T-cell (primary cell): ENCODE measurements around the gene CCDC70. TPM values are rescaled to one million over a fixed set of nuclear protein-coding genes. Genes with fewer than 3 reads are reported as not detected.

Experiments used
- ATAC-seq, 4 experiments: fragments of 200-7000 bp in 3 of 4; fragments of 150-1000 bp in 1 of 4; cut with Tn5 transposase; replicated peaks in 1 of 4; 1 replicate in 3 of 4; 2 replicates in 1 of 4; pipeline ENCODE4 v1.10.0; 2021; ENCODE audit warnings: moderate library complexity in 3 of 4, mild to moderate bottlenecking in 2 of 4, moderate number of reproducible peaks in 1 of 4
- CTCF ChIA-PET, 2 donors: fragments of 300-600 bp; sonication (Branson Sonifier 250); formaldehyde crosslinking; loops; one replicate each; lab custom pipeline; 2022; ENCODE audit warnings: antibody characterized with exemption in 2 of 2; lab: Charles Lee
- POLR2A ChIA-PET, 2 donors: fragments of 300-600 bp; sonication (Branson Sonifier 250); formaldehyde crosslinking; loops; one replicate each; lab custom pipeline; 2022; ENCODE audit warnings: antibody characterized with exemption in 2 of 2; lab: Charles Lee
- DNase-seq, 35 experiments: peaks; one replicate each; pipeline versions ENCODE4 v3.0.0 to v3.0.0-alpha.2; 2013 to 2023
- H3K27ac ChIP-seq: one replicate; pipeline ENCODE4 v1.5.1; 2013; ENCODE audit warnings: low read length
- H3K27me3 ChIP-seq, 2 experiments: replicated peaks in 1 of 2; 1 replicate in 1 of 2; 2 replicates in 1 of 2; pipeline versions ENCODE4 v1.6.1 to v1.7.0; 2013; ENCODE audit warnings: low read length in 1 of 2, mixed read lengths in 1 of 2; ENCODE audit not compliant: control insufficient read depth in 2 of 2, insufficient read depth in 2 of 2; ENCODE audit errors: extremely low read depth in 1 of 2
- H3K36me3 ChIP-seq, 2 donors: 1 replicate in 1 of 2; 2 replicates in 1 of 2; pipeline versions ENCODE4 v1.6.1 to v1.7.0; 2013; ENCODE audit warnings: low read length in 1 of 2; ENCODE audit not compliant: control insufficient read depth in 2 of 2, insufficient read depth in 1 of 2; ENCODE audit errors: extremely low read depth in 1 of 2
- H3K4me1 ChIP-seq, 2 experiments: 1 replicate in 1 of 2; 2 replicates in 1 of 2; pipeline versions ENCODE4 v1.6.1 to v1.7.0; 2013; ENCODE audit warnings: low read length in 2 of 2, mixed read lengths in 1 of 2; ENCODE audit not compliant: insufficient read depth in 2 of 2, control insufficient read depth in 1 of 2; ENCODE audit errors: extremely low read depth in 1 of 2
- H3K4me3 ChIP-seq, 2 donors: 1 replicate in 1 of 2; 2 replicates in 1 of 2; pipeline versions ENCODE4 v1.5.1 to v1.7.0; 2013; ENCODE audit warnings: mild to moderate bottlenecking in 2 of 2, low read length in 1 of 2, moderate library complexity in 1 of 2; ENCODE audit not compliant: control insufficient read depth in 1 of 2; ENCODE audit errors: extremely low read depth in 1 of 2
- H3K9me3 ChIP-seq: 2 replicates; pipeline ENCODE4 v1.7.0; 2013
- H3K27ac Mint-ChIP-seq, 2 donors: one replicate each; pipeline ENCODE4 v1.8.0; 2020 to 2021; ENCODE audit warnings: mild to moderate bottlenecking in 2 of 2, mixed read lengths in 2 of 2
- H3K27me3 Mint-ChIP-seq, 2 donors: one replicate each; pipeline ENCODE4 v1.8.0; 2021 to 2022; ENCODE audit warnings: mixed read lengths in 2 of 2
- H3K36me3 Mint-ChIP-seq: one replicate; pipeline ENCODE4 v1.8.0; 2021; ENCODE audit warnings: mixed read lengths
- H3K4me1 Mint-ChIP-seq, 3 donors: one replicate each; pipeline ENCODE4 v1.8.0; 2020 to 2022; ENCODE audit warnings: mixed read lengths in 3 of 3, mild to moderate bottlenecking in 1 of 3
- H3K4me3 Mint-ChIP-seq, 3 donors: one replicate each; pipeline ENCODE4 v1.8.0; 2020 to 2022; ENCODE audit warnings: mild to moderate bottlenecking in 3 of 3, mixed read lengths in 3 of 3, moderate library complexity in 3 of 3
- H3K9me3 Mint-ChIP-seq, 3 donors: one replicate each; pipeline ENCODE4 v1.8.0; 2020 to 2022; ENCODE audit warnings: mixed read lengths in 3 of 3
- WGBS: methylation state at CpG from one replicate; pipeline ENCODE4 v1.1.5; 2013; ENCODE audit warnings: missing lambda C conversion rate; ENCODE audit not compliant: insufficient coverage; 5-methylcytosine and 5-hydroxymethylcytosine counted together
- total RNA-seq, 35 experiments: library from RNA in 6 of 35; stranded (reverse) in 6 of 35; fragments of 120-200 nt in 1 of 35; gene quantifications; one replicate each; pipeline versions ENCODE4 v1.2.1 to v1.2.4 and lab custom pipeline; 2013 to 2026

CCDC70 gene
- total RNA-seq, 5 donors from 2014 or later (not counting 1 experiment from before 2014, with no cell fraction given): not detected

DNA sequence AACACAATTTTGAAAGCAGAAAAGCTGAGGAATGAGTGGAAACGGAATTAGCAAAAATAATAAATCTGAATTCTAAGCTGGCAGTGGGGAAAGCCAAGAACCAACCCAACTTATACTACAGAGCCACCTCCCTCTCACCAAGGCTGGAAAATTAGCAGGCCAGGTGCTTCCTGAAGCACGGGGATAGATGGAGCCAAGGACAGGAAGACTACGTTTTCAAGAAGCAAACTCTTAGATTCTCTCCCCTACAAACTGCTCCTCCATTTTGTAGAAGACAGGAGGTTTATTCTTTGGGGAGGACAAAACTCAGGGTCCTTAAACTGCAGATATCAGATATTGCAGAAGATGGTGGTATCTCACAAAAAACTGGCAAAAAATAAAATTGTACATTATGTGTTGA, 8.8 kb downstream of the CCDC70 start:
- ATAC-seq: no peak
- no peaks in the 10 kb centered on the region for H3K4me1 ChIP-seq
- Mint-ChIP-seq H3K36me3 (no peaks in the 10 kb centered on the region), H3K27me3 (peaks cover 6 to 8% of the 10 kb centered on the region in 2 donors), H3K4me1 (no peaks in the 10 kb centered on the region), H3K9me3 (no peaks in the 10 kb centered on the region), H3K27ac (no peak overlapping the region), H3K4me3 (no peak overlapping the region)
- H3K9me3 ChIP-seq: no peaks in the 10 kb centered on the region
- H3K36me3 ChIP-seq: no peaks in the 10 kb centered on the region
- no peak for DNase-seq
- H3K4me3 ChIP-seq: no peak overlapping the region
- H3K27me3 ChIP-seq: peaks cover 0 to 5% of the 10 kb centered on the region in 2 experiments
- CTCF ChIA-PET: no interaction called here
- no CpG with 5 or more reads among the region's 3 CpGs for whole genome bisulfite sequencing
- POLR2A ChIA-PET: no interaction called here
- H3K27ac ChIP-seq: no peak overlapping the region

DNA sequence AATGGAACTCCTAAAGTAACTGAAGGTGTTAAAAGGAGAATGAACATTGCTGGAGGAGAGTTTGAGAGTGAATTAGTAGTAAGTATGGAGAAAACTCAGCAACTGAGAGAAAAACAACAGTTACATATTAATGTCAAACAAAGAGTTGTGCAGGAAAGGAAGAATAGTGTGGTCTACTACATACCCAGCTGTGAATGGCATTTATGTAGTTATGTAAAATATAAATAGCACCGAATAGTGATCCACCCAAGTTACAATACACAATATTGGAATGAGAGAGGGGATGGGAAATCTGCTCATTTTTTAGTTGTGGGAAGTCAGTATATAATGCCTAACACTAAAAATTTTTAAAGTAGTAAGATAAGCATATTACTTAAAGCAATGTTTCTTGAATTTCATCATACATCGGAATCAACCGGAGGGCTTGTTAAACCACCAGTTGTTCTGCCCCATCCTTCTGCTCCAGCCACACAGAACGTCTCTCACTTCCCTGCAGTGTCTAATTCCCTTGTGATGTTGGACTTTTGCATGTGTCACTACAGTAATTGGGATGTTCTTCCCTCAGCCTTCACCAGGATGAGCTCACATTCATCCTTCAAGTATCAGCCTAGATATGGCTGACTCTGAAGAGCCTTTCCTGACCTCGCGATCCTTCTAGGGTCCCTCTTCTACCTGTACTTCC, 11.5 kb downstream of the CCDC70 start:
- 83% methylated on average over 1 of the region's 6 CpGs for WGBS
- Mint-ChIP-seq H3K36me3 (no peaks in the 10 kb centered on the region), H3K9me3 (no peaks in the 10 kb centered on the region), H3K4me3 (no peak overlapping the region), H3K27ac (no peak overlapping the region), H3K27me3 (peaks cover 4 to 6% of the 10 kb centered on the region in 2 donors), H3K4me1 (no peaks in the 10 kb centered on the region)
- Histone ChIP-seq H3K9me3 (no peaks in the 10 kb centered on the region), H3K36me3 (no peaks in the 10 kb centered on the region), H3K4me3 (no peak overlapping the region), H3K27ac (no peak overlapping the region), H3K4me1 (no peaks in the 10 kb centered on the region), H3K27me3 (no peaks in the 10 kb centered on the region)
- DNase-seq (no peak), ATAC-seq (no peak)
- ChIA-PET POLR2A (interaction anchor here in 1 of 2 donors (0.6 kb wide), 1 partner anchor 166 kb away, joined by 10 read pairs; no protein-coding TSS in a partner anchor), CTCF (interaction anchor here in 1 of 2 donors (1.4 kb wide), 1 partner anchor 10 kb away, joined by 3 read pairs; no protein-coding TSS in a partner anchor)

DNA sequence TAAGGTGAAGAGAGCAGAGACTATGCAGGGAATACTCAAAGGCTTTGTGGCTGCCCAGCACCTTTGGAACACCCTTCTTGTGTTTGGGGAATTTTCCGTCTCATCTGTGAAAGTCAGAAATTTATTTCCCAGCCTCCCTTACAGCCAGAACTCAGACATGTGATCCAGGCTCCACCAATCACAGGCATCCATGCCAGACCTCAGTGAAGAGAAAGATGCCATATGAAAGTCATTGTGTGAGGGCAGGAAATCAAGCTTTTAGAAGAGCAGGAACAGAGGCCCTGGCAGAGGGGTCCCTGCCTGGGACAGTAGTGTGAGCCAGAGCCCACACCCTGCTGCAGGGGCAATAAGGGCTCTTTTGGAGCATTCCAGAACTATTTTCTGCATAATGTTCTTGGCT, 12.1 kb downstream of the CCDC70 start:
- Histone ChIP-seq H3K27me3 (no peaks in the 10 kb centered on the region), H3K27ac (no peak overlapping the region), H3K36me3 (no peaks in the 10 kb centered on the region), H3K4me1 (no peaks in the 10 kb centered on the region), H3K4me3 (no peak overlapping the region), H3K9me3 (no peaks in the 10 kb centered on the region)
- Mint-ChIP-seq H3K4me3 (no peak overlapping the region), H3K9me3 (no peaks in the 10 kb centered on the region), H3K4me1 (no peaks in the 10 kb centered on the region), H3K36me3 (no peaks in the 10 kb centered on the region), H3K27ac (no peak overlapping the region), H3K27me3 (peaks cover 4 to 6% of the 10 kb centered on the region in 2 donors)
- ChIA-PET POLR2A (no interaction called here), CTCF (interaction anchor here in 1 of 2 donors (1.4 kb wide), 1 partner anchor 10 kb away, joined by 3 read pairs; no protein-coding TSS in a partner anchor)
- DNase-seq (no peak), ATAC-seq (no peak)
- WGBS: no CpG with 5 or more reads among the region's 1 CpG

- no peaks in the 10 kb centered on the region for H3K36me3 Mint-ChIP-seq
- no peak for ATAC-seq
- H3K27ac Mint-ChIP-seq: no peak overlapping the region
- 90% methylated on average over 2 of the region's 11 CpGs for WGBS
- peaks cover 0 to 4% of the 10 kb centered on the region in 2 donors for H3K27me3 Mint-ChIP-seq
- no peaks in the 10 kb centered on the region for H3K9me3 Mint-ChIP-seq
- POLR2A ChIA-PET: no interaction called here
- CTCF ChIA-PET: interaction anchor here in 1 of 2 donors (1.4 kb wide), 1 partner anchor 11 kb away, joined by 3 read pairs; no protein-coding TSS in a partner anchor
- no peak overlapping the region for H3K4me3 ChIP-seq
- DNase-seq: no peak
- H3K9me3 ChIP-seq: no peaks in the 10 kb centered on the region
- no peak overlapping the region for H3K27ac ChIP-seq
- H3K36me3 ChIP-seq: no peaks in the 10 kb centered on the region
- H3K4me3 Mint-ChIP-seq: no peak overlapping the region
- H3K27me3 ChIP-seq: no peaks in the 10 kb centered on the region
- H3K4me1 ChIP-seq: no peaks in the 10 kb centered on the region
- no peaks in the 10 kb centered on the region for H3K4me1 Mint-ChIP-seq
Observed at GRCh38 chr13:51874651-51875050, 12.9 kb downstream of the CCDC70 start.

DNA sequence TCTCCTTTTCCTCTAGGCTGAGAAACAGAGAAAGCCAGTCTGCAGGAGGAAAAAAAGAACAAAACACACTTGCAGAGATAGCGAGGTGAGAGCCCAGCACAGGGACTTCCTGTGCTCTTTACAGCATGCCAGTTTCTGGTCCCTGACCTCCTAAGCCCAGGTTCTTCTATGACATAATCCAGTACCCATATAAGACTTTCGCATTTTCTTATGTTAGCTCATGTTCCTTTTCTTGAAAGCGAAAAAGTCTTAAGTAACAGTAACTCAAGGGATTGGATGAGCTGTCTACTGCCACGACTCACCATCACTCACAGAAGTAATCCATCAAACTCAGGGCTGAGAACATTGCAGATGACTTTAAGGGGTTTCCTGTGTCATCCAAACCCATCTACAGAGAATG, 17.4 kb downstream of the CCDC70 start:
- peaks cover 2% of the 10 kb centered on the region for H3K9me3 ChIP-seq
- H3K36me3 ChIP-seq: peaks cover 0 to 4% of the 10 kb centered on the region in 2 donors
- peaks cover 0 to 18% (median 6%) of the 10 kb centered on the region in 3 donors for H3K9me3 Mint-ChIP-seq
- 27% methylated on average over 2 of the region's 4 CpGs for WGBS
- DNase-seq (no peak), ATAC-seq (no peak)
- H3K4me3 Mint-ChIP-seq: no peak overlapping the region
- H3K4me1 ChIP-seq: no peaks in the 10 kb centered on the region
- no peak overlapping the region for H3K4me3 ChIP-seq
- no peaks in the 10 kb centered on the region for H3K27me3 ChIP-seq
- H3K4me1 Mint-ChIP-seq: no peaks in the 10 kb centered on the region
- ChIA-PET POLR2A (no interaction called here), CTCF (no interaction called here)
- no peaks in the 10 kb centered on the region for H3K27me3 Mint-ChIP-seq
- H3K27ac Mint-ChIP-seq: no peak overlapping the region
- H3K27ac ChIP-seq: no peak overlapping the region
- H3K36me3 Mint-ChIP-seq: no peaks in the 10 kb centered on the region

DNA sequence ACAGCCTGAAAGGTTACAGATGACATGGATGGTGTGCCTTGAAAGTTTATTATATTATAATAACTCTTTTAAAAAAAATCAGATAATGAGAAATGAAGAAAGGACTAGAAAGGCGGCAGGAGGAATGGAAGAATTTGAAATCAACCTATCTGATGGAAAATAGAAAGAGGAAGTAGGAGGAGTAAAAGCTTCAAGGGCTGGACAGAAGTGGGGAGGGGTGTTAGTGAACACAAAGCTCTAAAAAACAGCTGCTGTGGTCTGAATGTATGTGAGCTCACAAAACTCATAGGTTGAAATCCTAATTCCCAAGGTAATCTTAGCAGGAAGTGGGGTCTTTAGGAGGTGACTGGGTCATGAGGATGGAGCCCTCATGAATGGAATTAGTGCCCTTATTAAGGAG, 19.5 kb downstream of the CCDC70 start:
- no CpG with 5 or more reads among the region's 1 CpG for WGBS
- CTCF ChIA-PET: no interaction called here

More for the DNA sequence above, 19.5 kb downstream of the CCDC70 start:
- H3K9me3 Mint-ChIP-seq: peaks cover 0 to 18% (median 6%) of the 10 kb centered on the region in 3 donors
- Histone ChIP-seq H3K36me3 (peaks cover 0 to 4% of the 10 kb centered on the region in 2 donors), H3K27ac (no peak overlapping the region), H3K27me3 (no peaks in the 10 kb centered on the region), H3K4me1 (no peaks in the 10 kb centered on the region), H3K4me3 (no peak overlapping the region), H3K9me3 (peaks cover 2% of the 10 kb centered on the region)
- no peak overlapping the region for H3K27ac Mint-ChIP-seq
- no peak overlapping the region for H3K4me3 Mint-ChIP-seq
- POLR2A ChIA-PET: no interaction called here
- DNase-seq (no peak), ATAC-seq (no peak)
- H3K36me3 Mint-ChIP-seq: no peaks in the 10 kb centered on the region
- H3K27me3 Mint-ChIP-seq: no peaks in the 10 kb centered on the region
- no peaks in the 10 kb centered on the region for H3K4me1 Mint-ChIP-seq
